GM12878 (cell line): Measurements from ENCODE around the gene NT5E. TPM values are rescaled to one million over a fixed set of nuclear protein-coding genes. Genes with fewer than 3 reads are reported as not detected.

Experiments used
- ATAC-seq: fragments of 200-7000 bp; cut with Tn5 transposase; 3 replicates; pipeline ENCODE4 v1.9.1; 2020; ENCODE audit warnings: mild to moderate bottlenecking, moderate library complexity
- BruUV-seq: library from RNA; stranded (reverse); fragments of 400-500 nt; replicated peaks from 2 replicates; lab custom pipeline; 2021; lab: Mats Ljungman, UMichigan
- CTCF ChIA-PET: fragments of 300-600 bp; sonication (Branson Sonifier 250); formaldehyde crosslinking; extraction: SDS; loops from one replicate; lab custom pipeline; 2021; ENCODE audit warnings: inconsistent platforms; lab: Yijun Ruan, JAX
- POLR2A ChIA-PET: fragments of 350-600 bp; formaldehyde crosslinking; extraction: SDS; loops from one replicate; lab custom pipeline; 2021; ENCODE audit warnings: inconsistent platforms; lab: Charles Lee
- RAD21 ChIA-PET: fragments of 300-600 bp; sonication (Branson Sonifier 250); formaldehyde crosslinking; loops from one replicate; lab custom pipeline; 2023; ENCODE audit warnings: antibody characterized with exemption; ENCODE audit not compliant: unreplicated experiment; lab: Charles Lee
- SMC1A ChIA-PET: fragments of 300-600 bp; sonication (Branson Sonifier 250); formaldehyde crosslinking; loops from one replicate; lab custom pipeline; 2023; ENCODE audit not compliant: unreplicated experiment, uncharacterized antibody; lab: Charles Lee
- DNase-seq: peaks from one replicate; pipeline ENCODE4 v3.0.0-alpha.2; 2011; ENCODE audit warnings: low read depth, low spot score
- FAIRE-seq: peaks from 3 replicates; lab custom pipeline; 2011; peaks lifted over from hg19 to GRCh38; lab: Jason Lieb, UNC
- H2AFZ ChIP-seq: 2 replicates; pipeline ENCODE4 v1.6.0; 2011; ENCODE audit warnings: low read depth, low read length, control low read depth; ENCODE audit not compliant: control insufficient read depth
- H3K27ac ChIP-seq: 2 replicates; pipeline ENCODE4 v1.5.1; 2011; ENCODE audit warnings: control low read depth; ENCODE audit not compliant: control insufficient read depth, insufficient read depth
- H3K27me3 ChIP-seq, 2 experiments: replicated peaks in 1 of 2; 2 replicates each; pipeline versions ENCODE4 v1.6.0 to v1.6.1; 2011; ENCODE audit warnings: low read length in 1 of 2; ENCODE audit not compliant: control insufficient read depth in 2 of 2, insufficient read depth in 2 of 2
- H3K36me3 ChIP-seq, 2 experiments: 2 replicates each; pipeline ENCODE4 v1.5.1; 2011; ENCODE audit warnings: low read length in 1 of 2; ENCODE audit not compliant: control insufficient read depth in 2 of 2, insufficient read depth in 2 of 2
- H3K4me1 ChIP-seq: 2 replicates; pipeline ENCODE4 v1.6.1; 2011; ENCODE audit warnings: mild to moderate bottlenecking, low read length, moderate library complexity, mixed read lengths; ENCODE audit not compliant: control insufficient read depth, insufficient read depth
- H3K4me2 ChIP-seq: 2 replicates; pipeline ENCODE4 v1.6.0; 2011; ENCODE audit warnings: control low read depth; ENCODE audit not compliant: control insufficient read depth, insufficient read depth
- H3K4me3 ChIP-seq: fragments of 200-600 bp; sonication (generic); 2 replicates; pipeline ENCODE4 v1.5.1; 2016
- H3K79me2 ChIP-seq: 2 replicates; pipeline ENCODE4 v1.6.0; 2011; ENCODE audit warnings: low read length; ENCODE audit not compliant: control insufficient read depth, insufficient read depth
- H3K9ac ChIP-seq: 2 replicates; pipeline ENCODE4 v1.8.0; 2011; ENCODE audit warnings: low read length, control low read depth, mixed read lengths; ENCODE audit not compliant: control insufficient read depth, insufficient read depth
- H3K9me3 ChIP-seq: replicated peaks from 3 replicates; pipeline ENCODE4 v1.5.1; 2011; ENCODE audit warnings: mild to moderate bottlenecking, low read length; ENCODE audit not compliant: control insufficient read depth, insufficient read depth
- H4K20me1 ChIP-seq: 2 replicates; pipeline ENCODE4 v1.6.0; 2011; ENCODE audit not compliant: control insufficient read depth, insufficient read depth
- ASH2L ChIP-seq: fragments of 300-600, 200-600 bp; sonication (generic); IDR thresholded peaks from 2 replicates; pipeline ENCODE4 v1.6.1; 2017; ENCODE audit warnings: low read depth, mild to moderate bottlenecking, borderline replicate concordance
- BHLHE40 ChIP-seq, 2 experiments: fragments of 450-650 bp in 1 of 2; IDR thresholded peaks; 2 replicates each; pipeline ENCODE4 v1.6.1; 2011 to 2017; ENCODE audit warnings: low read depth in 2 of 2, borderline replicate concordance in 1 of 2, improper control_type of control experiment in 1 of 2, low read length in 1 of 2, mild to moderate bottlenecking in 1 of 2
- BRCA1 ChIP-seq: IDR thresholded peaks from 2 replicates; pipeline ENCODE4 v1.6.1; 2011; ENCODE audit warnings: low read depth, low read length, improper control_type of control experiment
- CBX5 ChIP-seq: sonication (generic); IDR thresholded peaks from 2 replicates; pipeline ENCODE4 v1.6.1; 2016; ENCODE audit warnings: low read depth, moderate library complexity, mild to moderate bottlenecking, inconsistent platforms
- EP300 ChIP-seq, 2 experiments: fragments of 150-350 bp in 1 of 2; IDR thresholded peaks; 2 replicates each; pipeline ENCODE4 v1.6.1; 2011 to 2012; ENCODE audit warnings: low read depth in 2 of 2, low read length in 2 of 2, borderline replicate concordance in 1 of 2, improper control_type of control experiment in 1 of 2, inconsistent platforms in 1 of 2; ENCODE audit not compliant: control insufficient read depth in 1 of 2
- GATAD2B ChIP-seq: fragments of 450-650 bp; conservative IDR thresholded peaks from 2 replicates; pipeline ENCODE4 v1.6.1; 2017; ENCODE audit warnings: low read depth, mild to moderate bottlenecking, moderate library complexity
- HDGF ChIP-seq: fragments of 450-650 bp; IDR thresholded peaks from 2 replicates; pipeline ENCODE4 v1.6.1; 2016; ENCODE audit warnings: antibody characterized with exemption
- IKZF1 ChIP-seq: fragments of 450-650 bp; conservative IDR thresholded peaks from 2 replicates; pipeline ENCODE4 v1.6.1; 2017; ENCODE audit warnings: antibody characterized with exemption, mild to moderate bottlenecking
- IKZF2 ChIP-seq, 2 experiments: fragments of 450-650 bp; IDR thresholded peaks; 2 replicates each; pipeline ENCODE4 v1.6.1; 2017; ENCODE audit warnings: mild to moderate bottlenecking in 2 of 2, moderate library complexity in 2 of 2
- MTA2 ChIP-seq: fragments of 450-650 bp; IDR thresholded peaks from 2 replicates; pipeline ENCODE4 v1.6.1; 2016; ENCODE audit warnings: low read depth, mild to moderate bottlenecking, moderate library complexity
- MYB ChIP-seq: fragments of 150-350 bp; IDR thresholded peaks from 2 replicates; pipeline ENCODE4 v1.6.1; 2014; ENCODE audit warnings: mild to moderate bottlenecking, low read depth, low read length, borderline replicate concordance
- NBN ChIP-seq: fragments of 450-650 bp; IDR thresholded peaks from 2 replicates; pipeline ENCODE4 v1.6.1; 2016
- NFYB ChIP-seq: IDR thresholded peaks from 2 replicates; pipeline ENCODE4 v1.6.1; 2011; ENCODE audit warnings: low read depth, mild to moderate bottlenecking, low read length, improper control_type of control experiment, moderate library complexity; ENCODE audit not compliant: insufficient read depth
- NR2F1 ChIP-seq: fragments of 450-650 bp; conservative IDR thresholded peaks from 2 replicates; pipeline ENCODE4 v1.6.1; 2017; ENCODE audit warnings: mild to moderate bottlenecking
- ZSCAN29 ChIP-seq: fragments of 450-650 bp; IDR thresholded peaks from 2 replicates; pipeline ENCODE4 v1.6.1; 2017; ENCODE audit warnings: mild to moderate bottlenecking, moderate library complexity
- ZZZ3 ChIP-seq: IDR thresholded peaks from 2 replicates; pipeline ENCODE4 v1.6.1; 2011; ENCODE audit warnings: low read depth; ENCODE audit not compliant: control insufficient read depth, insufficient read length
- WGBS: methylation state at CpG from one replicate; pipeline ENCODE4 v1.1.6; 2016; ENCODE audit warnings: low lambda C conversion rate; ENCODE audit not compliant: insufficient replicate concordance, insufficient coverage; ENCODE audit errors: missing lambda C conversion rate; 5-methylcytosine and 5-hydroxymethylcytosine counted together
- in situ Hi-C: fragments of 300-500 bp; cut with MboI; formaldehyde crosslinking; loops from 9 replicates; pipeline ENCODE4 v1.14.3; 2018; ENCODE audit warnings: mixed read lengths
- intact Hi-C: fragments of 100-400 bp; cut with micrococcal nuclease; formaldehyde crosslinking; loops from one replicate; pipeline ENCODE4 v1.14.2; 2022; ENCODE audit not compliant: unreplicated experiment
- polyA plus RNA-seq, 11 experiments: library from polyadenylated mRNA; depleted of rRNA in 4 of 11; unstranded in 6 of 11; stranded (reverse) in 5 of 11; fragments of >200 nt; fragmentation: Nextera tagmentation in 4 of 11; fragmentation: Illumina TruSeq in 1 of 11; extraction: Ambion mirVana in 4 of 11; extraction: Trizol in 1 of 11; gene quantifications; 1 replicate in 1 of 11; 2 replicates in 10 of 11; pipeline versions ENCODE4 v1.2.1 to v1.2.3, GENCODE V29; 2011 to 2016; ENCODE audit warnings: inconsistent platforms in 2 of 11, missing spikeins in 2 of 11, low read depth in 1 of 11
- total RNA-seq, 4 experiments: library from RNA; depleted of rRNA in 3 of 4; stranded (reverse); fragments of >200 nt in 3 of 4; fragmentation: Illumina TruSeq in 1 of 4; extraction: Trizol in 1 of 4; gene quantifications; 2 replicates each; pipeline versions ENCODE4 v1.2.1 to v1.2.3, GENCODE V29; 2013 to 2021
- TF ChIP-seq, protein P1 (sequence below): IDR thresholded peaks from 2 replicates; pipeline ENCODE4 v1.6.1; 2012; ENCODE audit warnings: improper control_type of control experiment, low read depth, low read length; ENCODE audit not compliant: insufficient replicate concordance

Gene NT5E
- total and polyA plus RNA-seq, 10 of the 15 experiments (the other 5 are each of a cell fraction or from before 2014, with no cell fraction given) = 1.9 to 9.7 (median 7.3) TPM

GRCh38 chr6:85405175-85405852 is 44.6 kb upstream of the NT5E start:
- no TSS peak for BruUV-seq
- no peaks in the 10 kb centered on the region for H3K27me3 ChIP-seq
- no peak for FAIRE-seq
- RAD21 ChIA-PET = interaction anchor here (0.7 to 6.0 kb wide), 9 partner anchors 9 to 77 kb away, joined by 3 to 48 read pairs (median 4); partner anchors contain the start of gene NT5E
- H2AFZ ChIP-seq = peak overlapping the region; percentile 18
- no peak overlapping the region for H3K9ac ChIP-seq
- no peaks in the 10 kb centered on the region for H3K36me3 ChIP-seq
- DNase-seq = peak; percentile 41
- CTCF ChIA-PET = interaction anchor here (0.7 to 2.2 kb wide), 7 partner anchors 14 to 77 kb away, joined by 3 to 12 read pairs (median 4); partner anchors contain the start of gene NT5E
- peak overlapping the region; percentile 47; the same call in 1 of the 2 replicates for H3K4me2 ChIP-seq
- no peaks in the 10 kb centered on the region for H3K79me2 ChIP-seq
- SMC1A ChIA-PET = interaction anchor here (0.6 to 8.3 kb wide), 21 partner anchors 9 to 270 kb away, joined by 3 to 79 read pairs (median 4); partner anchors contain the start of gene NT5E
- WGBS = 42% methylated on average over 3 of the region's 3 CpGs
- ATAC-seq = peak; percentile 84
- H3K4me1 ChIP-seq = peaks cover 20% of the 10 kb centered on the region
- H3K4me3 ChIP-seq = no peak overlapping the region
- in situ Hi-C loops (no loop called here), intact Hi-C loops (loop anchor here (2.0 to 5.0 kb wide), 2 partner anchors 33 to 45 kb away; partner anchors contain the start of gene NT5E)
- POLR2A ChIA-PET = interaction anchor here (1.4 to 6.0 kb wide), 3 partner anchors 45 to 53 kb away, joined by 5 to 50 read pairs (median 7); partner anchors contain the start of gene NT5E
- H4K20me1 ChIP-seq = no peaks in the 10 kb centered on the region
- H3K9me3 ChIP-seq = no peaks in the 10 kb centered on the region
- peak overlapping the region; percentile 27; the same call in 1 of the 2 replicates for H3K27ac ChIP-seq
- TF ChIP-seq CBX5 (no peak), HDGF (0 out of 2 replicates have a peak, but pooled peaks have one; percentile 31), ASH2L (no peak), BHLHE40 (IDR thresholded peaks at IDR 0.05; ENCODE audit: borderline replicate concordance in 1 of 2, low read depth in 2 of 2, low read length in 1 of 2) (peak in 1 of 2 experiments; percentile 16; a peak in 1 of 4 replicates), EP300 (IDR thresholded peaks at IDR 0.05; ENCODE audit: borderline replicate concordance in 1 of 2, control insufficient read depth in 1 of 2, low read depth in 2 of 2, low read length in 2 of 2) (peak in 1 of 2 experiments; percentile 72; a peak in 1 of 4 replicates), NR2F1 (0 out of 2 replicates have a peak, but pooled peaks have one; percentile 36), NFYB (0 out of 2 replicates have a peak, but pooled peaks have one; percentile 35), ZSCAN29 (no peak), IKZF1 (peak; percentile 71), MTA2 (peak; percentile 55), IKZF2 (IDR thresholded peaks at IDR 0.05) (peak in 1 of 2 experiments; percentile 70; a peak in 2 of 4 replicates), BRCA1 (no peak), NBN (peak; percentile 50; the same call in 1 of the 2 replicates), MYB (0 out of 2 replicates have a peak, but pooled peaks have one; percentile 56), ZZZ3 (no peak), GATAD2B (0 out of 2 replicates have a peak, but pooled peaks have one; percentile 41)
- TF ChIP-seq, protein P1, sequence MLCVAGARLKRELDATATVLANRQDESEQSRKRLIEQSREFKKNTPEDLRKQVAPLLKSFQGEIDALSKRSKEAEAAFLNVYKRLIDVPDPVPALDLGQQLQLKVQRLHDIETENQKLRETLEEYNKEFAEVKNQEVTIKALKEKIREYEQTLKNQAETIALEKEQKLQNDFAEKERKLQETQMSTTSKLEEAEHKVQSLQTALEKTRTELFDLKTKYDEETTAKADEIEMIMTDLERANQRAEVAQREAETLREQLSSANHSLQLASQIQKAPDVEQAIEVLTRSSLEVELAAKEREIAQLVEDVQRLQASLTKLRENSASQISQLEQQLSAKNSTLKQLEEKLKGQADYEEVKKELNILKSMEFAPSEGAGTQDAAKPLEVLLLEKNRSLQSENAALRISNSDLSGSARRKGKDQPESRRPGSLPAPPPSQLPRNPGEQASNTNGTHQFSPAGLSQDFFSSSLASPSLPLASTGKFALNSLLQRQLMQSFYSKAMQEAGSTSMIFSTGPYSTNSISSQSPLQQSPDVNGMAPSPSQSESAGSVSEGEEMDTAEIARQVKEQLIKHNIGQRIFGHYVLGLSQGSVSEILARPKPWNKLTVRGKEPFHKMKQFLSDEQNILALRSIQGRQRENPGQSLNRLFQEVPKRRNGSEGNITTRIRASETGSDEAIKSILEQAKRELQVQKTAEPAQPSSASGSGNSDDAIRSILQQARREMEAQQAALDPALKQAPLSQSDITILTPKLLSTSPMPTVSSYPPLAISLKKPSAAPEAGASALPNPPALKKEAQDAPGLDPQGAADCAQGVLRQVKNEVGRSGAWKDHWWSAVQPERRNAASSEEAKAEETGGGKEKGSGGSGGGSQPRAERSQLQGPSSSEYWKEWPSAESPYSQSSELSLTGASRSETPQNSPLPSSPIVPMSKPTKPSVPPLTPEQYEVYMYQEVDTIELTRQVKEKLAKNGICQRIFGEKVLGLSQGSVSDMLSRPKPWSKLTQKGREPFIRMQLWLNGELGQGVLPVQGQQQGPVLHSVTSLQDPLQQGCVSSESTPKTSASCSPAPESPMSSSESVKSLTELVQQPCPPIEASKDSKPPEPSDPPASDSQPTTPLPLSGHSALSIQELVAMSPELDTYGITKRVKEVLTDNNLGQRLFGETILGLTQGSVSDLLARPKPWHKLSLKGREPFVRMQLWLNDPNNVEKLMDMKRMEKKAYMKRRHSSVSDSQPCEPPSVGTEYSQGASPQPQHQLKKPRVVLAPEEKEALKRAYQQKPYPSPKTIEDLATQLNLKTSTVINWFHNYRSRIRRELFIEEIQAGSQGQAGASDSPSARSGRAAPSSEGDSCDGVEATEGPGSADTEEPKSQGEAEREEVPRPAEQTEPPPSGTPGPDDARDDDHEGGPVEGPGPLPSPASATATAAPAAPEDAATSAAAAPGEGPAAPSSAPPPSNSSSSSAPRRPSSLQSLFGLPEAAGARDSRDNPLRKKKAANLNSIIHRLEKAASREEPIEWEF = peak; percentile 20
